GM12891 (cell line): Measurements from ENCODE around the gene GOLGA8K.
"Not testable (repeated sequence)": the region's sequence is repeated elsewhere in the genome, so short reads cannot be mapped to it uniquely, and the experiment has no call there.

Source experiments
- PAX5 ChIP-seq: IDR thresholded peaks from 2 replicates; pipeline ENCODE4 v1.6.1; 2011; ENCODE audit warnings: low read length, moderate library complexity, mild to moderate bottlenecking; ENCODE audit not compliant: insufficient read depth, severe bottlenecking
- POLR2A ChIP-seq: IDR thresholded peaks from 2 replicates; pipeline ENCODE4 v1.6.1; 2011; ENCODE audit warnings: low read depth, low read length, control low read depth
- POLR2AphosphoS5 ChIP-seq: IDR thresholded peaks from 2 replicates; pipeline ENCODE4 v1.6.1; 2011; ENCODE audit warnings: low read depth, low read length, control low read depth
- POU2F2 ChIP-seq: IDR thresholded peaks from 2 replicates; pipeline ENCODE4 v1.6.1; 2011; ENCODE audit warnings: low read depth, mild to moderate bottlenecking, control low read depth, low read length, moderate library complexity
- SPI1 ChIP-seq: IDR thresholded peaks from 2 replicates; pipeline ENCODE4 v1.6.1; 2011; ENCODE audit warnings: low read depth, low read length, control low read depth
- TAF1 ChIP-seq: IDR thresholded peaks from 2 replicates; pipeline ENCODE4 v1.6.1; 2011; ENCODE audit warnings: low read depth, low read length, control low read depth

DNA sequence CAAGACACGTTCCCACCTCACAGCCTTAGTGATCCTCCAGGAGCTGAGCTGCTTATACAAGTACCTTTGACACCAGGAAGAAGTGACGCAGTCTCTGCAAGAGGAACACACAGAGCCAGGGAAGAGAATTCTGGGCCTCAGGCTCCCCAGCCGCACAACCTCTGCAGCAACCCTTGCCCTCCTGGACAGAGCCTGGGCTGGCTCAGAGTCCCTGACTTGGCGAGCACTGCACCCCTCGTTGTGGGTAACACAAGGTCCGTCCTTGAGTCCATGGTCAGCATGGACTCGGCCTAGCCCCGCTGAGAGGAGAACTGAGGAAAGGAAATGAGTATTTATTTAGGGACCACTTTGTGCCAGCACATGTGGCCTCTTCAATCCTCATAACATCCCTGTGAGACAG lies 39.6 kb downstream of the GOLGA8K start:
- not testable (repeated sequence) for TF ChIP-seq POLR2A, POLR2AphosphoS5, TAF1, PAX5, SPI1, POU2F2
